Psoas muscle (tissue), 8 donors: ENCODE results near the gene OR2Y1. TPM values are rescaled to one million over a fixed set of nuclear protein-coding genes. Genes with fewer than 3 reads are reported as not detected.
"Not testable (repeated sequence)": the region's sequence is repeated elsewhere in the genome, so short reads cannot be mapped to it uniquely, and the experiment has no call there.

ENCODE experiments used
- ATAC-seq, 4 donors: fragments of 200-7000 bp; cut with Tn5 transposase; one replicate each; pipeline ENCODE4 v1.9.1; 2020; ENCODE audit warnings: moderate library complexity in 3 of 4, mild to moderate bottlenecking in 2 of 4
- DNase-seq, 2 donors: peaks; one replicate each; pipeline ENCODE4 v3.0.0-alpha.2; 2020
- H3K27ac ChIP-seq: fragments of 200-600 bp; one replicate; pipeline ENCODE4 v1.8.0; 2022
- H3K27me3 ChIP-seq, 3 donors: fragments of 200-600 bp in 1 of 3; one replicate each; pipeline versions ENCODE4 v1.6.1 to v1.8.0; 2013 to 2022; ENCODE audit warnings: low read length in 2 of 3, mild to moderate bottlenecking in 2 of 3, moderate library complexity in 1 of 3; ENCODE audit not compliant: insufficient read depth in 3 of 3
- H3K36me3 ChIP-seq, 2 donors: fragments of 200-600 bp in 1 of 2; one replicate each; pipeline versions ENCODE4 v1.6.1 to v1.8.0; 2013 to 2022; ENCODE audit warnings: low read depth in 1 of 2, mild to moderate bottlenecking in 1 of 2, moderate library complexity in 1 of 2; ENCODE audit not compliant: insufficient read depth in 1 of 2
- H3K4me1 ChIP-seq: fragments of 200-600 bp; one replicate; pipeline ENCODE4 v1.8.0; 2022
- H3K4me3 ChIP-seq: fragments of 200-600 bp; one replicate; pipeline ENCODE4 v1.8.0; 2022; ENCODE audit warnings: mild to moderate bottlenecking
- H3K9me3 ChIP-seq: fragments of 200-600 bp; one replicate; pipeline ENCODE4 v1.8.0; 2022
- WGBS, 3 donors: extraction: QIAGEN DNeasy Blood & Tissue Kit; methylation state at CpG; one replicate each; pipeline versions ENCODE4 v1.1.6 to v1.1.7; 2013; 5-methylcytosine and 5-hydroxymethylcytosine counted together
- intact Hi-C, 2 donors: fragments of 100-400 bp; cut with DNase I; formaldehyde crosslinking; loops; one replicate each; pipeline versions ENCODE4 v1.11.0 to v1.14.2; 2022
- polyA plus RNA-seq, 3 donors: library from polyadenylated mRNA; stranded (reverse); fragments of 200-250 nt; gene quantifications; one replicate each; pipeline ENCODE4 v1.2.3, GENCODE V29; 2013
- total RNA-seq, 4 donors: library from RNA; stranded (reverse); fragmentation: NEBNext Ultra II Directional in 2 of 4; extraction: Animal tissue kit (Norgen Biotek cat#: 25700) in 2 of 4; gene quantifications; one replicate each; pipeline versions ENCODE4 v1.2.1 to v1.2.4, GENCODE V29; 2021 to 2023
- TF ChIP-seq, protein P1 (sequence below): fragments of 200-600 bp; IDR thresholded peaks from one replicate; pipeline ENCODE4 v1.8.0; 2022; ENCODE audit warnings: antibody characterized with exemption
- donor health status: healthy with polysubstance abuse.
- donor health status: DM: no; HTN: no; CAD: no; lungs with moderate emphysema.
- donor health status: Bipolar disorder and iron deficiency.
- donor health status: healthy.
- donor health status: DM: yes; HTN: yes; CAD: no.
- donor health status: DM: no; HTN: no; CAD: no.
- donor health status: DM: no; HTN: no; CAD: no.
- donor health status: DM: yes; HTN: yes; CAD: no.

The OR2Y1 gene
- total and polyA plus RNA-seq, 7 donors: not detected

DNA sequence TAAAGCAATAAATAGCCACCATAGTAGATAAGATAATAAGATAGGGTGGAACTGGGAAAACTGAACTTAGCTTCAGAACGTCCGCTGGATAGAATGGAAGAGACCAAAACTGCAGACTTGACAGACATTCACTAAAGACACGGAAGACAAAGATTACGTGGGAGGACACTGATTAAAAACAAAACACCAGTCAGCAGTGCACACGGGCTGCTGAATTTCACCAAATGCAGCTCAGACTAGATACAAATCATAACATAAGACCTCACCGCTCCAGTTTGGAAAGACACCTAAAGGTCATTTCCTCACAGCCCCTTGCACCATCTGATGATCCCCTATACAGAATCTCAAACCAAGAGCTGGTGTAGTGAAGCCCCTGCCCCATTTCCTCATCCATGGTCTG, 2.9 kb upstream of the OR2Y1 start:
- no peaks in the 10 kb centered on the region for H3K36me3 ChIP-seq
- peaks cover 0 to 7% (median 0%) of the 10 kb centered on the region in 3 donors for H3K27me3 ChIP-seq
- 80 to 82% (median 81%) methylated on average over 6 of the region's 6 CpGs for WGBS, 3 donors
- no peak for ATAC-seq
- TF ChIP-seq, protein P1, sequence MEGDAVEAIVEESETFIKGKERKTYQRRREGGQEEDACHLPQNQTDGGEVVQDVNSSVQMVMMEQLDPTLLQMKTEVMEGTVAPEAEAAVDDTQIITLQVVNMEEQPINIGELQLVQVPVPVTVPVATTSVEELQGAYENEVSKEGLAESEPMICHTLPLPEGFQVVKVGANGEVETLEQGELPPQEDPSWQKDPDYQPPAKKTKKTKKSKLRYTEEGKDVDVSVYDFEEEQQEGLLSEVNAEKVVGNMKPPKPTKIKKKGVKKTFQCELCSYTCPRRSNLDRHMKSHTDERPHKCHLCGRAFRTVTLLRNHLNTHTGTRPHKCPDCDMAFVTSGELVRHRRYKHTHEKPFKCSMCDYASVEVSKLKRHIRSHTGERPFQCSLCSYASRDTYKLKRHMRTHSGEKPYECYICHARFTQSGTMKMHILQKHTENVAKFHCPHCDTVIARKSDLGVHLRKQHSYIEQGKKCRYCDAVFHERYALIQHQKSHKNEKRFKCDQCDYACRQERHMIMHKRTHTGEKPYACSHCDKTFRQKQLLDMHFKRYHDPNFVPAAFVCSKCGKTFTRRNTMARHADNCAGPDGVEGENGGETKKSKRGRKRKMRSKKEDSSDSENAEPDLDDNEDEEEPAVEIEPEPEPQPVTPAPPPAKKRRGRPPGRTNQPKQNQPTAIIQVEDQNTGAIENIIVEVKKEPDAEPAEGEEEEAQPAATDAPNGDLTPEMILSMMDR: no peak
- no peaks in the 10 kb centered on the region for H3K9me3 ChIP-seq
- no peaks in the 10 kb centered on the region for H3K4me1 ChIP-seq
- intact Hi-C loops: no loop called here
- H3K27ac ChIP-seq: no peak overlapping the region
- no peak for DNase-seq
- no peak overlapping the region for H3K4me3 ChIP-seq

DNA sequence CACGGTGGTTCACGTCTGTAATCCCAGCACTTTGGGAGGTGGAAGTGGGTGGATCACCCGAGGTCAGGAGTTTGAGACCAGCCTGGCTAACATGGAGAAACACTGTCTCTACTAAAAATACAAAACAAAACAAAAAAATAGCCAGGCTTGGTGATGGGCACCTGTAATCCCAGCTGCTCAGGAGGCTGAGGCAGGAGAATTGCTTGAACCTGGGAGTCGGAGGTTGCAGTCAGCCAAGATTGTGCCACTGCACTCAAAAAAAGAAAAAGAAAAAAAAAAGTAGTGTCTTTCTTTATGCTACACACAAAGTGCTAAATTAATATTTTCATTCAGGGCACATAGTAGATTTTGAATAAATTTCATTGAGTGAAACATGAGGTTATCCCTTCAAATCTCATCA, 1.1 kb upstream of the OR2Y1 start:
- H3K4me3 ChIP-seq, ATAC-seq, H3K27ac ChIP-seq, H3K4me1 ChIP-seq, H3K27me3 ChIP-seq, H3K36me3 ChIP-seq, intact Hi-C loops, H3K9me3 ChIP-seq, DNase-seq: not testable (repeated sequence)
- WGBS, 3 donors: 68 to 77% (median 71%) methylated on average over 4 of the region's 4 CpGs

DNA sequence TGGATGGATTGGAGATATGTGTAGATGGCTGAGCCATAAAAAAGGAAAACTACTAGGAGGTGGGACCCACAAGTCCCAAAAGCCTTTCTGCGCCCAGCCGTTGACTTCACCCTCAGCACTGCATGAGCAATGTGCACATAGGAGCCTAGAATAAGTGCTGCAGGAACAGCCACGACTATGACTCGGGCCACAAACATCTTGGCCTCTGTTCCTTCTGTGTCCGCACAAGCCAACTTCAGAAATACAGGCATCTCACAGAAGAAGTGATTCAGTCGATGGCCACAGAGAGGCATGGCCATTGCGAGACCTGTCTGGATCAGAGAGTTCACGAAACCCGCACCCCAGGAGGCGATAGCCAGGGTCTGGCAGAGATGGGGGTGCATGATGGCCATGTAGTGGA, 587 bp downstream of the OR2Y1 start:
- WGBS, 3 donors: 84 to 87% (median 86%) methylated on average over 10 of the region's 10 CpGs
- Histone ChIP-seq H3K36me3 (no peaks in the 10 kb centered on the region), H3K27ac (no peak overlapping the region), H3K27me3 (peaks cover 0 to 5% (median 3%) of the 10 kb centered on the region in 3 donors), H3K9me3 (no peaks in the 10 kb centered on the region), H3K4me3 (no peak overlapping the region), H3K4me1 (no peaks in the 10 kb centered on the region)
- intact Hi-C loops: no loop called here
- no peak for DNase-seq
- ATAC-seq: no peak
- TF ChIP-seq, protein P1: no peak

DNA sequence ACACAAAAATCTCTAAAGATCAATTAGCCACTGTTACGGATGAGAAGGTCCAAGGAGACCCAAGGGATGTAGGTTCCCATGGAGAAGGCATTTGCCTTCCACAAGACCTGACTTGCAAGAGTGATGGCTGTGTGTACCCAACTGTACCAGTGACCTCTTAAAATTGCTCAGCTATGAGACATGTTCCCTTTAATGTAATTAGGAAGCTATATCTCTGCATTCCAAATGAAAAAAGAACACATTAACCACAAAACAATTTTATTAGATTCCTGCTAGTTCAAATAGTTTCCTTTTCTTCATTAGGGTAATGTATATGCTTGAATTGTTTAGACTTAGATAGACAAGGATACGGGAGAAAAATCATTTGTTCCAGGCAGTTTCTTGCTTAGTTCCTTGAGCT, 3.3 kb downstream of the OR2Y1 start:
- 50 to 60% (median 55%) methylated on average over 2 of the region's 2 CpGs for WGBS, 3 donors
- intact Hi-C loops: no loop called here
- no peak for ATAC-seq

DNA sequence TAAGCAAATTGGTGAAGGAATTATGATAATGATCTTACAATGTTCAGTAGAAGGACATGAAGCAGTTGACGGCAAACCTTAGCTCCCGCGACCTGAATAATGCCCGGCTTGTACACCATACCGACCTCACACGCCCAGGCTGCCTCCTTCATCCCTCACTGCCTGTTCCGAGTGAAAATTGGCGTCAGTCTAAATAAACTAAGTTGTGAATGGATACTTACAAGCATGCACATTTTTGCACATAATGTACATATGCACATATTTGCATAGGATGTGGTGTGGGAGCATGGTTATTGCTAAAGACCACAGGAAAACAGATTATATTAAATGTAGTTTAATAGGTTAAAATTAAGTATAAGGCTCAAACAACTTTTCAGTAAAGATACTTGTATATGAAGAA, 14.9 kb downstream of the OR2Y1 start:
- H3K27ac ChIP-seq: no peak overlapping the region
- H3K4me3 ChIP-seq: no peak overlapping the region
- DNase-seq (no peak), ATAC-seq (no peak)
- H3K9me3 ChIP-seq: no peaks in the 10 kb centered on the region
- WGBS, 3 donors: 88 to 89% (median 88%) methylated on average over 8 of the region's 8 CpGs
- TF ChIP-seq, protein P1: no peak
- intact Hi-C loops: no loop called here
- peaks cover 0 to 8% (median 4%) of the 10 kb centered on the region in 3 donors for H3K27me3 ChIP-seq
- no peaks in the 10 kb centered on the region for H3K36me3 ChIP-seq
- no peaks in the 10 kb centered on the region for H3K4me1 ChIP-seq

More for the DNA sequence above, 3.3 kb downstream of the OR2Y1 start:
- H3K4me3 ChIP-seq: no peak overlapping the region
- H3K4me1 ChIP-seq: no peaks in the 10 kb centered on the region
- no peak for DNase-seq
- no peak overlapping the region for H3K27ac ChIP-seq
- H3K27me3 ChIP-seq: peaks cover 0 to 3% (median 3%) of the 10 kb centered on the region in 3 donors
- no peaks in the 10 kb centered on the region for H3K36me3 ChIP-seq
- no peaks in the 10 kb centered on the region for H3K9me3 ChIP-seq
- TF ChIP-seq, protein P1: no peak
